CD4-positive, CD25-positive, alpha-beta regulatory T cell (primary cell): ENCODE measurements around the gene LRMDA. TPM values are rescaled to one million over a fixed set of nuclear protein-coding genes. Genes with fewer than 3 reads are reported as not detected.
A peak's percentile ranks its signal among the peaks of the same experiment; 100 is the strongest.

Experiments
- ATAC-seq, 2 donors: fragments of 150-1000 bp; cut with Tn5 transposase; one replicate each; pipeline ENCODE4 v1.10.0; 2021; ENCODE audit warnings: low read depth in 2 of 2, moderate number of reproducible peaks in 2 of 2, moderate library complexity in 1 of 2
- DNase-seq, 3 donors: peaks; one replicate each; pipeline versions ENCODE4 v3.0.0 to v3.0.0-alpha.2; 2012 to 2022; ENCODE audit warnings: mixed read lengths in 1 of 3
- H3K27ac ChIP-seq: one replicate; pipeline ENCODE4 v1.7.0; 2013; ENCODE audit warnings: mild to moderate bottlenecking, low read length; ENCODE audit not compliant: insufficient read depth, poor library complexity, severe bottlenecking
- H3K27me3 ChIP-seq: one replicate; pipeline ENCODE4 v1.7.0; 2013; ENCODE audit warnings: low read length; ENCODE audit not compliant: control insufficient read depth, insufficient read depth
- H3K36me3 ChIP-seq: one replicate; pipeline ENCODE4 v1.7.0; 2013; ENCODE audit warnings: mild to moderate bottlenecking, low read length, moderate library complexity; ENCODE audit not compliant: control insufficient read depth, insufficient read depth
- H3K4me1 ChIP-seq: 2 replicates; pipeline ENCODE4 v1.7.0; 2013; ENCODE audit warnings: mild to moderate bottlenecking, low read length; ENCODE audit not compliant: insufficient read depth, control insufficient read depth, poor library complexity, severe bottlenecking
- H3K4me3 ChIP-seq: one replicate; pipeline ENCODE4 v1.7.0; 2013; ENCODE audit warnings: low read depth, mild to moderate bottlenecking, low read length, moderate library complexity
- H3K9me3 ChIP-seq, 2 experiments: 1 replicate in 1 of 2; 2 replicates in 1 of 2; pipeline ENCODE4 v1.7.0; 2013; ENCODE audit warnings: low read length in 2 of 2, mild to moderate bottlenecking in 1 of 2, moderate library complexity in 1 of 2; ENCODE audit not compliant: control insufficient read depth in 2 of 2
- H3K27ac Mint-ChIP-seq, 3 donors: one replicate each; pipeline ENCODE4 v1.8.0; 2020 to 2022; ENCODE audit warnings: mild to moderate bottlenecking in 3 of 3, mixed read lengths in 3 of 3, moderate library complexity in 2 of 3
- H3K27me3 Mint-ChIP-seq: one replicate; pipeline ENCODE4 v1.8.0; 2022; ENCODE audit warnings: mild to moderate bottlenecking, mixed read lengths
- H3K36me3 Mint-ChIP-seq: one replicate; pipeline ENCODE4 v1.8.0; 2020; ENCODE audit warnings: mixed read lengths
- H3K4me1 Mint-ChIP-seq, 4 donors: one replicate each; pipeline ENCODE4 v1.8.0; 2020 to 2022; ENCODE audit warnings: mixed read lengths in 4 of 4, mild to moderate bottlenecking in 1 of 4
- H3K4me3 Mint-ChIP-seq, 4 donors: one replicate each; pipeline ENCODE4 v1.8.0; 2020 to 2022; ENCODE audit warnings: mild to moderate bottlenecking in 4 of 4, mixed read lengths in 4 of 4, moderate library complexity in 3 of 4
- H3K9me3 Mint-ChIP-seq, 7 donors: one replicate each; pipeline ENCODE4 v1.8.0; 2020 to 2022; ENCODE audit warnings: mixed read lengths in 7 of 7, mild to moderate bottlenecking in 3 of 7, moderate library complexity in 2 of 7
- polyA plus RNA-seq, 4 donors: library from polyadenylated mRNA; unstranded; fragments of 300-500 nt; fragmentation: Illumina TruSeq; gene quantifications; one replicate each; pipeline ENCODE4 v1.2.3, GENCODE V29; 2021
- total RNA-seq: library from RNA; stranded (reverse); gene quantifications from one replicate; pipeline ENCODE4 v1.2.3, GENCODE V29; 2022

The LRMDA gene
- total and polyA plus RNA-seq, 5 donors from 2014 or later, result 0.10 TPM; not detected in 4

GRCh38 chr10:76248649-76249200, 817.3 kb downstream of the LRMDA start:
- ATAC-seq (no peak), DNase-seq (no peak)
- Mint-ChIP-seq H3K4me1 (no peaks in the 10 kb centered on the region), H3K27me3 (no peaks in the 10 kb centered on the region), H3K36me3 (no peaks in the 10 kb centered on the region), H3K9me3 (peaks cover 0 to 6% (median 2%) of the 10 kb centered on the region in 7 donors), H3K27ac (no peak overlapping the region), H3K4me3 (no peak overlapping the region)
- H3K4me3 ChIP-seq, result no peak overlapping the region
- H3K36me3 ChIP-seq, result no peaks in the 10 kb centered on the region
- H3K4me1 ChIP-seq, result no peaks in the 10 kb centered on the region
- H3K27ac ChIP-seq, result no peak overlapping the region
- no peaks in the 10 kb centered on the region for H3K9me3 ChIP-seq
- H3K27me3 ChIP-seq, result no peaks in the 10 kb centered on the region

- DNase-seq, result no peak
- H3K9me3 Mint-ChIP-seq, result peaks cover 0 to 5% (median 0%) of the 10 kb centered on the region in 7 donors
- H3K4me1 Mint-ChIP-seq, result no peaks in the 10 kb centered on the region
- Histone ChIP-seq H3K9me3 (no peaks in the 10 kb centered on the region), H3K4me1 (no peaks in the 10 kb centered on the region), H3K36me3 (no peaks in the 10 kb centered on the region), H3K4me3 (no peak overlapping the region), H3K27me3 (no peaks in the 10 kb centered on the region), H3K27ac (no peak overlapping the region)
- H3K27me3 Mint-ChIP-seq, result no peaks in the 10 kb centered on the region
- H3K27ac Mint-ChIP-seq, result no peak overlapping the region
- no peaks in the 10 kb centered on the region for H3K36me3 Mint-ChIP-seq
- no peak for ATAC-seq
- no peak overlapping the region for H3K4me3 Mint-ChIP-seq
These were observed 820.6 kb downstream of the LRMDA start for GRCh38 chr10:76251841-76252671.

- Histone ChIP-seq H3K27me3 (no peaks in the 10 kb centered on the region), H3K4me1 (no peaks in the 10 kb centered on the region), H3K27ac (no peak overlapping the region), H3K36me3 (no peaks in the 10 kb centered on the region), H3K9me3 (no peaks in the 10 kb centered on the region), H3K4me3 (no peak overlapping the region)
- DNase-seq (no peak), ATAC-seq (no peak)
- Mint-ChIP-seq H3K9me3 (peaks cover 0 to 5% (median 0%) of the 10 kb centered on the region in 7 donors), H3K36me3 (no peaks in the 10 kb centered on the region), H3K4me3 (no peak overlapping the region), H3K27ac (no peak overlapping the region), H3K4me1 (no peaks in the 10 kb centered on the region), H3K27me3 (no peaks in the 10 kb centered on the region)
These were observed 821.3 kb downstream of the LRMDA start for GRCh38 chr10:76252733-76253132.

- Histone ChIP-seq H3K27me3 (no peaks in the 10 kb centered on the region), H3K4me3 (no peak overlapping the region), H3K36me3 (no peaks in the 10 kb centered on the region), H3K27ac (no peak overlapping the region), H3K9me3 (no peaks in the 10 kb centered on the region), H3K4me1 (no peaks in the 10 kb centered on the region)
- Mint-ChIP-seq H3K4me3 (no peak overlapping the region), H3K27ac (no peak overlapping the region), H3K4me1 (no peaks in the 10 kb centered on the region), H3K36me3 (no peaks in the 10 kb centered on the region), H3K9me3 (peaks cover 3 to 11% (median 5%) of the 10 kb centered on the region in 7 donors), H3K27me3 (no peaks in the 10 kb centered on the region)
- ATAC-seq (no peak), DNase-seq (no peak)
These were observed 823.8 kb downstream of the LRMDA start for GRCh38 chr10:76255241-76255640.

- H3K4me1 ChIP-seq, result no peaks in the 10 kb centered on the region
- H3K9me3 ChIP-seq, result no peaks in the 10 kb centered on the region
- no peak overlapping the region for H3K27ac Mint-ChIP-seq
- no peaks in the 10 kb centered on the region for H3K27me3 ChIP-seq
- ATAC-seq (no peak), DNase-seq (no peak)
- H3K27me3 Mint-ChIP-seq, result no peaks in the 10 kb centered on the region
- H3K9me3 Mint-ChIP-seq, result peaks cover 3 to 11% (median 9%) of the 10 kb centered on the region in 7 donors
- H3K4me3 Mint-ChIP-seq, result no peak overlapping the region
- H3K4me3 ChIP-seq, result no peak overlapping the region
- no peak overlapping the region for H3K27ac ChIP-seq
- H3K4me1 Mint-ChIP-seq, result no peaks in the 10 kb centered on the region
- H3K36me3 ChIP-seq, result no peaks in the 10 kb centered on the region
- H3K36me3 Mint-ChIP-seq, result no peaks in the 10 kb centered on the region
These were observed 826.4 kb downstream of the LRMDA start for GRCh38 chr10:76257816-76258215.

GRCh38 chr10:76265441-76266113, 834.2 kb downstream of the LRMDA start:
- H3K36me3 ChIP-seq, result no peaks in the 10 kb centered on the region
- H3K9me3 ChIP-seq, result no peaks in the 10 kb centered on the region
- H3K27ac ChIP-seq, result no peak overlapping the region
- H3K27me3 Mint-ChIP-seq, result no peaks in the 10 kb centered on the region
- H3K36me3 Mint-ChIP-seq, result no peaks in the 10 kb centered on the region
- peaks cover 0 to 9% (median 0%) of the 10 kb centered on the region in 4 donors for H3K4me1 Mint-ChIP-seq
- no peaks in the 10 kb centered on the region for H3K27me3 ChIP-seq
- no peaks in the 10 kb centered on the region for H3K4me1 ChIP-seq
- H3K27ac Mint-ChIP-seq, result no peak overlapping the region
- DNase-seq, result peak in 1 of 3 donors; percentile 29
- H3K4me3 ChIP-seq, result no peak overlapping the region
- no peak overlapping the region for H3K4me3 Mint-ChIP-seq
- ATAC-seq, result no peak
- H3K9me3 Mint-ChIP-seq, result peaks cover 0 to 7% (median 4%) of the 10 kb centered on the region in 7 donors

- H3K36me3 Mint-ChIP-seq, result no peaks in the 10 kb centered on the region
- no peak for ATAC-seq
These were observed 837.1 kb downstream of the LRMDA start for GRCh38 chr10:76268530-76268929.

More at GRCh38 chr10:76268530-76268929, 837.1 kb downstream of the LRMDA start:
- Histone ChIP-seq H3K4me3 (no peak overlapping the region), H3K27ac (no peak overlapping the region), H3K4me1 (no peaks in the 10 kb centered on the region), H3K9me3 (no peaks in the 10 kb centered on the region), H3K36me3 (no peaks in the 10 kb centered on the region), H3K27me3 (no peaks in the 10 kb centered on the region)
- Mint-ChIP-seq H3K27ac (no peak overlapping the region), H3K4me3 (no peak overlapping the region), H3K4me1 (peaks cover 0 to 9% (median 0%) of the 10 kb centered on the region in 4 donors), H3K27me3 (no peaks in the 10 kb centered on the region), H3K9me3 (peaks cover 0 to 7% (median 2%) of the 10 kb centered on the region in 7 donors)
- no peak for DNase-seq
